ENCODE measurements around the gene SLC18B1.

Gene SLC18B1

DNA sequence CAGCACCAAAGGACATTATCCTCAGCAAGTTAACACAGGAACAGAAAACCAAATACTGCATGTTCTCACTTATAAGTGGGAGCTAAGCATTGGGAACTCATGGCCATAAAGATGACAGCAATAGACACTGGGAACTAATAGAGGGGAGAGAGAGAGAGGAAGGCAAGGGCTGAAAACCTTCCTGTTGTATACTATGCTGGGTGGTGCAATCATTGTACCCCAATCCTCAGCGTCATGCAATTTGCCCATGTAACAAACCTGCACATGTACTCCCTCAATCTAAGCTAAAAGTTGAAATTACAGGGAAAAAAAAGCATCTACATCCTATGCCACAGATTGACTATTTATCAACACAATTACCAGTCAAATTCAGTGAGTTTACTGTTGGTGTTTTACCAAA lies 64.6 kb downstream of the SLC18B1 start:
- no peak overlapping the region for H3K4me3 ChIP-seq (replicated peaks in 1 of 2; ENCODE audit: low read depth in 2 of 2, low read length in 2 of 2)
- TF ChIP-seq, protein P1, sequence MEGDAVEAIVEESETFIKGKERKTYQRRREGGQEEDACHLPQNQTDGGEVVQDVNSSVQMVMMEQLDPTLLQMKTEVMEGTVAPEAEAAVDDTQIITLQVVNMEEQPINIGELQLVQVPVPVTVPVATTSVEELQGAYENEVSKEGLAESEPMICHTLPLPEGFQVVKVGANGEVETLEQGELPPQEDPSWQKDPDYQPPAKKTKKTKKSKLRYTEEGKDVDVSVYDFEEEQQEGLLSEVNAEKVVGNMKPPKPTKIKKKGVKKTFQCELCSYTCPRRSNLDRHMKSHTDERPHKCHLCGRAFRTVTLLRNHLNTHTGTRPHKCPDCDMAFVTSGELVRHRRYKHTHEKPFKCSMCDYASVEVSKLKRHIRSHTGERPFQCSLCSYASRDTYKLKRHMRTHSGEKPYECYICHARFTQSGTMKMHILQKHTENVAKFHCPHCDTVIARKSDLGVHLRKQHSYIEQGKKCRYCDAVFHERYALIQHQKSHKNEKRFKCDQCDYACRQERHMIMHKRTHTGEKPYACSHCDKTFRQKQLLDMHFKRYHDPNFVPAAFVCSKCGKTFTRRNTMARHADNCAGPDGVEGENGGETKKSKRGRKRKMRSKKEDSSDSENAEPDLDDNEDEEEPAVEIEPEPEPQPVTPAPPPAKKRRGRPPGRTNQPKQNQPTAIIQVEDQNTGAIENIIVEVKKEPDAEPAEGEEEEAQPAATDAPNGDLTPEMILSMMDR (IDR thresholded peaks at IDR 0.05; ENCODE audit: low read depth, low read length): no peak

DNA sequence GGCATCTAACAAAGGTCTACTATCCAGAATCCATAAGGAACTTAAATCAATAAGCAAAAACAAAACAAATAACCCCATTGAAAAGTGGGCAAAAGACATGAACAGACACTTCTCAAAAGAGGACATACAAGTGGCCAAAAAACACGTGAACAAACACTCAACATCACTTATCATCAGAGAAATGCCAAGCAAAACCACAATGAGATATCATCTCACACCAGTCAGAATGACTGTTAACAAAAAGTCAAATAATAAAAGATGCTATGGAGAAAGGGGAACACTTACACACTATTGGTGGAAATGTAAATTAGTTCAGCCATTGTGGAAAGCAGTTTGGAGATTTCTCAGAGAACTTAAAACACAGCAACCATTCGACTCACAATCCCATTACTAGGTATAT lies 65.2 kb downstream of the SLC18B1 start:
- no peak for DNase-seq (ENCODE audit: low read depth in 2 of 2)
- no peak overlapping the region for H3K4me3 ChIP-seq (replicated peaks in 1 of 2; ENCODE audit: low read depth in 2 of 2, low read length in 2 of 2)
- TF ChIP-seq, protein P1 (IDR thresholded peaks at IDR 0.05; ENCODE audit: low read depth, low read length): no peak

More for the DNA sequence above, 64.6 kb downstream of the SLC18B1 start:
- no peak for DNase-seq (ENCODE audit: low read depth in 2 of 2)

DNA sequence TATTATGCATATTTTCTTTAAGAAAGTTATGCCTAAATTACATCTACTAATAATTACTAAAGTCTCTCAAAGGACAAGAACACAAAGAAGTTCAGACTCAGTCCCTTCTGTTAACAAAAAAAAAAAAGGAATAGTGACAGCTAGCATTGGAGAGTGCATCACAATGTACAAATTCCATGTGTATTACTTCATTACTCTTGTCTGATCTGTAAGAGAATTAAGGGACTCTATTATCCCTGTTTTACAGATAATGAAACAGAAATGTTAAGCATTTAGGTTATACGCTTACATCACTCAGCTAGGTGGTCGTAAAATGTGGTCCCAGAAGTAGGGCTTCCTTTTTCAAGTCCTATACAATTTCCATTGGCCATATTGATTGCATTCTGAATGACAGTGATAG lies 67.4 kb downstream of the SLC18B1 start:
- TF ChIP-seq, protein P1 (IDR thresholded peaks at IDR 0.05; ENCODE audit: low read depth, low read length): no peak
- no peak overlapping the region for H3K4me3 ChIP-seq (replicated peaks in 1 of 2; ENCODE audit: low read depth in 2 of 2, low read length in 2 of 2)
- DNase-seq (ENCODE audit: low read depth in 2 of 2): peak in 1 of 2 donors; percentile 14

DNA sequence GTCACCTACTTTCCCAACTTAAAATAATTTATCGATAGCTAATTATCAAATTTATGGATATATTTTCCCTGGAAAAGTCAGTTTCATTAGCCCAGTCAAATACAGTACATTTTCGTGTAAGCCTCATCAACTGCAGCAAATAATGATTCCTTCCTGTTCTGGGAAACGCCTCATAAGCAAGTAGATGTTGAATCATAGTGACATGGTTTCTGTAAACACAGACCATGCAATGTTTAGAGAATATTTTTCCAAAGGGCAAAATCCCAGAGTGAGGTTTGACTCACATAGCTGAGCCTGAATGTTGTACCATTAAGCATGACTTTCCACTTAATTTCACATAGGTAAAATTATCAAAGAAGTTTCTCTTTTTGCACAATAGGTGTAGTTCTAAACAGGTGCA lies 67.9 kb downstream of the SLC18B1 start:
- peak; percentile 10 to 63 for DNase-seq (ENCODE audit: low read depth in 2 of 2)
- TF ChIP-seq, protein P1 (IDR thresholded peaks at IDR 0.05; ENCODE audit: low read depth, low read length): no peak
- H3K4me3 ChIP-seq (replicated peaks in 1 of 2; ENCODE audit: low read depth in 2 of 2, low read length in 2 of 2): no peak overlapping the region

DNA sequence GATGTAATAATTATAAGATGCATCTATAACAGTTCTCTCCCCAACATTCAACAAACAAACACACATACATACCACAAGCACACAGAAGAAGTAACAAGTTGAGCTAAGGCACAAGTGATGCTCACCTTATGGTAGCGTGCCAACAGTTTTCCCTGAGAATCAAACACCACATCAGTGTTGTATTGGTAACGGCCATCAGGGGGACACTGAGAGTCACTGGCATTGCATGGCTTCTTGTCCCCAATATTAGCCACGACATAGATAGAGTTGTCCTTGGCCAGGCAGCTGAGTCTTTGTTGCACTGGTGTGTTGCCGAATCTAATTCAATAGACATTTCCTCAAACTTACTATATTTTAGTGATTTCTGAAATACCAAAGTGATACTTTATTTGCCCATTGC lies 69.8 kb downstream of the SLC18B1 start:
- DNase-seq (ENCODE audit: low read depth in 2 of 2): no peak
- TF ChIP-seq, protein P1 (IDR thresholded peaks at IDR 0.05; ENCODE audit: low read depth, low read length): no peak
- no peak overlapping the region for H3K4me3 ChIP-seq (replicated peaks in 1 of 2; ENCODE audit: low read depth in 2 of 2, low read length in 2 of 2)

DNA sequence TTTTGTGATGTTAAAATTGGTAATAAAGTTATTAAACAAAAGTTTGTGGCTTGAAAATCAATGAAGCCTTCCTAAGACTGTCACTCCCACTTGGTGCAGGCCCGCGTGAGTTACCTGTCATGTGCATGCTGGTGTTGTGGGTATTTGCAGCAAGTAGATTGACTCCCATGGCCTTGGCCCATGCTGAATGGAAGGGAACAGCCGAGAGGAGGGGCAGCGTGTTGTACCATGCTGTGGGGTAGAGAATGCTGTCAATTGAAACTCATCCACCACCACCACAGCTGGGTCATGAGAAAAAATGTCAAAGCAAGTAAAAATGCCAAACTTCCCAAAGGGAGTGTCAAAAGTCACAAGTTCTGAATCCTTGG lies 71.8 kb downstream of the SLC18B1 start:
- no peak overlapping the region for H3K4me3 ChIP-seq (replicated peaks in 1 of 2; ENCODE audit: low read depth in 2 of 2, low read length in 2 of 2)
- no peak for DNase-seq (ENCODE audit: low read depth in 2 of 2)
- TF ChIP-seq, protein P1 (IDR thresholded peaks at IDR 0.05; ENCODE audit: low read depth, low read length): no peak

DNA sequence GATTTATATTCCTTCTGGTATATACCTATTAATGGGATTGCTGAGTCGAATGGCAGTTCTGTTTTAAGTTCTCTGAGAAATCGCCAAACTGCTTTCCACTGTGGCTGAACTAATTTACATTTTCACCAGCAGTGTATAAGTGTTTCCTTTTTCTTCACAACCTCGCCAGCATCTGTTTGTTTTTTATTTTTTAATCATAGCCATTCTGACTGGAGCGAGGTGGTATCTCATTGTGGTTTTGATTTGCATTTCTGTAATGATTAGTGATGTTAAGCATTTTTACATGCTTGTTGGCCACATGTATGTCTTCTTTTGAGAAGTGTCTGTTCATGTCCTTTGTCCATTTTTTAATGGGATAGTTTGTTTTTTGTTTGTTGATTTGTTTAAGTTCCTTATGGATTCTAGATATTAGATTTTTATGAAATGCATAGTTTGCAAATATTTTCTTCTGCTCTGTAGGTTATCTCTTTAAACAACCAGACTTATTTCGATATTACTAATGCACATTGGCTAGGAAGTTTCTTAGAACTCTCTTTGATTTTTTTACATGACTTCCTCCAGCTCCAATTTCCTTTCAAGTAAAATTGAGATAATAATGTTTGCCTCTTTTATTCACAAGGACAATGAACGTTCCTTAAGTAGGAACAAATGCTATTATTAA lies 72.4 kb downstream of the SLC18B1 start:
- no peak overlapping the region for H3K4me3 ChIP-seq (replicated peaks in 1 of 2; ENCODE audit: low read depth in 2 of 2, low read length in 2 of 2)
- TF ChIP-seq, protein P1 (IDR thresholded peaks at IDR 0.05; ENCODE audit: low read depth, low read length): no peak
- DNase-seq (ENCODE audit: low read depth in 2 of 2): no peak

All from cardiac fibroblast (primary cell).